TTC549 (cell line): ENCODE results near the gene PHC3.
"Not testable (repeated sequence)": the region's sequence is repeated elsewhere in the genome, so short reads cannot be mapped to it uniquely, and the experiment has no call there.

Experiments used
- FAIRE-seq: peaks from 2 replicates; lab custom pipeline; 2012; peaks lifted over from hg19 to GRCh38; lab: Jason Lieb, UNC

Gene PHC3

DNA sequence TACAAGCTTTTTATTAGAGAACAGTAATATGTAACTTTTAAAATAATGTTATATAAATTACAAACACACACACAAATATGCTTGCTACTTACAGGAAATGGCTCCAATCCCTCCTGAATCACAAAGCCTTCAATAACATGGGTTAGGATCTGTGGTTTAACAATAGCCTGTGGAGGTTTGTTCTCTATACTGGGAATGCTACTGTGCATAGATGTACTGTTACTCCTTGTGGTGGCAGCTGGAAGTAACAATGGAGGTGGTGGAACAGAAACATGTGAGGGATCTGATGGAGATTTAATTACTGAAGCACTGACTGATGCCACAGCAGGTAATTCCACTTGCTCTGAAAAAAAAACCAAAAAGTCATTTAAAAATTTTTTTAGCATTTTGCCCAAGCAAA, 64.4 kb downstream of the PHC3 start:
- FAIRE-seq: no peak

GRCh38 chr3:170114165-170114564, 67.4 kb downstream of the PHC3 start:
- not testable (repeated sequence) for FAIRE-seq

- FAIRE-seq: no peak
Measured at GRCh38 chr3:170111147-170111771, 70.3 kb downstream of the PHC3 start.

DNA sequence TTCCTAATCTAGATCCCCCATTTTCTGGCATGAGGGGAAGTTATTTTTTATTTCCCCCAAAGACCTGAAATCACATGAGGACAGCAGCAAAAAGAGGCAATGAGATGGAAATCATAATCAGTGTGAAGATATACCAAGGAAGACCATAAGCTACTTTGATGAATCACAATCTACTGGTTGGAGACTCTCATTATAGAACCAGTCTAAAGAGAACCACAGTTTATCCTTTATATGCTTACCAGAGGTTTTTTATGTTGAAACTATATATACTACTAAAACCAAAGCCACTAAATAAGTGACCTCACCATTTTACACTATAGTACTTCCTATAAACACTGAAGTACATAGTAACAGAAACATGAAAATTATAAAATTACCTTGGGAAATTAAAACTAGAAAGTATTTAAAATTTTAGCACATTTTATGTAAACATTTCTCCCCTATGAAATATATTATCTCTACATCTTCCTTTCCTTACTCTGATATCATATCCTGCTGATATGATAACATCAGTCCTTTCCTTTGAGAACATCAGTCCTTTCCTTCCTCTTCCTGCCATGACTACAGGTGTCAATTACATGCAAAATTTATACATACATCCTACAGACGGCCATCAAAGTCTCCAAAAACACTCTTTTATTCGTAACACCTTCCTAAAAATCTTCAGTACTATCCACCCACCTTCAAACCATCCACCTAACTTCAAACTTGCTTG, 71.8 kb downstream of the PHC3 start:
- FAIRE-seq: no peak

- FAIRE-seq: no peak
Measured at GRCh38 chr3:170108955-170109354, 72.6 kb downstream of the PHC3 start.

DNA sequence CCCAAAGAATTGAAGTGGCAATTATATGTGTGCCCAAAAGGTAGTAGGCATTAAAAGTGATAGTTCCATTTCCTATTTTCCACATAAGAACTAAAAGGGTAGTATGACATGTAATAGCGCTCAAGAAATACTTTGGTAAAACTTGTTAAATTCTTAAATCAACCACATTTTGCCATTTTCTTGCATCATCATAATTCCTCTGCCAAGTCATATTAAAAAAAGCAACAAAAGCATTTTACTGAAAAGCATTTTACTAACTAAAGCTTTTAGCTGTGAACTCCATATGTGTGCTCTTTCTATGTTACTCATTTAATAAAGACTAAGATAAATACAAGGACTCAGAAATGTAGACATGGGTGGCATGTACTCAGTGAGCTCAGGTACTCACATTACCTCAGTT, 73.6 kb downstream of the PHC3 start:
- no peak for FAIRE-seq

DNA sequence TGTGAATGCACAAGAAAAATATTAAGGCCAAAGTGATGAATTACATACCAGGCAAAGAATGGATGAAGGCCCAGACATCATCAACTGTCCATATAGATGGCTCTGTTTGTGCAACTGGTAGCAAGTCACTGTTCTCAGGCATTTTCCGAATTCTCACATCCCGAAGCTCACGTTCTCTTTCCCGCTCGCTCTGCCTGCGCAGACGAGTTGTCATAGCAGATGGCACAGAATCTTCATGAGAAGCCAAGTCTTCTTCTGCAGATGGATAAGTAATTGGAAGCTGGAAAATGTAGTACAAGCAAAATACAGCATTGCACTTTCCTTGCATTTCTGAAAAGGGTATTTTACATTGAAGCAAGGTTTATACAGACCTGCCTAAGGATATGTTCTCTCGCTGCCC, 79.1 kb downstream of the PHC3 start:
- FAIRE-seq: no peak

DNA sequence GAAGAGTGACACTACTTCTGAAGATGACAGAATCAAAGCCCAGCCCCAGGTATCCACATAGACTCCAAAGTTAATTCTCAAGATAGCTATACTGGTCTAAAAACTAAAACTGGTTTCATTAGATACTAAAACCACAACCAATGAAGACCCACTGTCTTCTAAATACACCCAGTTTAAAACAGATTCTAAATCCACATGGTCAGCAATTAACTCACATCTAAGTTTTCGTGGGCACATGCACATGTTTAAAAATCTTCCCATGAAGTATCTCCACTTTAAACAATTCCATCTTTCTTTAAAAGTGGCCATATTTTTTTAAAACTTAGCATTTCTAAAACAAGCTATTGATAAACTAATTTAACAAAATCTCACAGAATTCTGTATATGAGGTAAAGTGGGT, 80.6 kb downstream of the PHC3 start:
- no peak for FAIRE-seq

DNA sequence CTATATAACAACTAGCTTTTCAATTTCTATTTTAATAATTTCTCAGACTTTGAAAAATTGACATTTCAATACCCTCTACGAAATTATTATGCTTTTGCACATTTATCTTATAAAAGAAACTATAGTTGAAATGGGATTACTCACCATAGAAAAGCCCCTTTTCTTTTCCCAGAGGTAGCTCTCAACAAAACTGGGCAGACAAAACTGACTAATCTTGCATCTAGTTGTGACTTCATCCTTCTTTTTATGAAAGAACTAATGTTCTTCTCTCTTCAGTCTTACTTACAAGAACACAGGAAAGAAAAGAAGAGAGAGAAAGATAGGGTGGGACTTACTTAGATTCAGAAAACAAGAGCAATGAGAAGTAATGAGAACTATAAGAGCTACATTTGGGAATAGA, 82.8 kb downstream of the PHC3 start:
- no peak for FAIRE-seq

DNA sequence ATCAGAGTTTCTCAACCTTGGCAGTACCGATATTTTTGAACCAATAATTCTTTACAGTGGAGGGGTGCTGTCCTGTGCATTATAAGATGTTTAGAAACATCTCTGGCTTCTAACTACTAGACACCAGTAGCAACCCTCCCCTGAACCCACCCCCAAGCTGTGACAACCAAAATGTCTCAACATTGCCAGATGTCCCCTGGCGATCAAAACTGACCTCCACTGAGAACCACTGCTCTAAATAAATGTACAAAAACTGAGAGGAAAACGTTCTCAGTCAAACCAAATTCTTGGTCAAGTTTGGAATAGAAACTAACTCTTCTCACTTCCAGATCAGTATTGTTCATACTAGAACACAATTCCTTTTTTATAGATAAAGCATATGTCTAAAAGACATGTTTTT, 85.2 kb downstream of the PHC3 start:
- FAIRE-seq: no peak

DNA sequence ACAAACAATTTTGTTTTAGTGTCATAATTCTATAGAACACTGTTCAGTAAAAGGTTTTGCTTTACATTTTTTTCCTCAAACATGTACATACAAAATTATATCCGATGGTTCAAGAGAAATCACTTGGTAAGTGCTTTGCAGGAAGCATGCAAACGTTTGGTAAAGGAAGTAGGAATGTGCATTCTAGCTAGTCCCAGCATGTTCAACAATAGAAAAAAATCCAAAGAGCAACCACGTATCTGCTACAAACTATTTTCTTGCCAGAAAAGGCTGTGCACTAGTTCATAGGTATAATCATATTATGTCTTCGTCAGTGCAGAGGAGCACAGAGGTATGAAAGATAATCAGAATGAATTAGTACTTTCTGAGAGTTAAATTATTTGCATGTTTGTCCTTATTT, 85.8 kb downstream of the PHC3 start:
- no peak for FAIRE-seq

- FAIRE-seq: no peak
Measured at GRCh38 chr3:170092907-170093306, 88.6 kb downstream of the PHC3 start.

- FAIRE-seq: no peak
Measured at GRCh38 chr3:170090601-170090981, 90.9 kb downstream of the PHC3 start.

- no peak for FAIRE-seq
Measured at GRCh38 chr3:170089862-170090600, 91.5 kb downstream of the PHC3 start.

GRCh38 chr3:170085396-170085795, 96.1 kb downstream of the PHC3 start:
- FAIRE-seq: no peak

DNA sequence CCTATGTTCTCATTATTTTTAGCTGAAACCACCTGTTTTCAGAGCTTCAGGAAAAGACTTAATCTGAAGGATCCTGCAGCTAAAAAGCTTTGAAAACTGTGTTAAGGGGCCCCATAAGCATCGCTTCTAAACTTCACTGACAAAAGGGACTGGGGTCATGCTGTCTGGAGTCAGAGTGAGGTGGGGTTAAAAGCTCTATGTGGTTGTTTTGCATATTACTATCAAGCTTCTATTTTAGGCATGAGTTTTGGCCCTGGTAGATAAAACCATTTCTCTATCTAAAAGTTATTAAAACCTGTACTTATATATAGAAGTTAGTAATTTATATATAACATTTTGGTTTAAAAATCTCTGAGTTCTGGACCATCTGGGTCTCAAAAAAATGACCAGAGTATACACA, 98.2 kb downstream of the PHC3 start:
- no peak for FAIRE-seq

DNA sequence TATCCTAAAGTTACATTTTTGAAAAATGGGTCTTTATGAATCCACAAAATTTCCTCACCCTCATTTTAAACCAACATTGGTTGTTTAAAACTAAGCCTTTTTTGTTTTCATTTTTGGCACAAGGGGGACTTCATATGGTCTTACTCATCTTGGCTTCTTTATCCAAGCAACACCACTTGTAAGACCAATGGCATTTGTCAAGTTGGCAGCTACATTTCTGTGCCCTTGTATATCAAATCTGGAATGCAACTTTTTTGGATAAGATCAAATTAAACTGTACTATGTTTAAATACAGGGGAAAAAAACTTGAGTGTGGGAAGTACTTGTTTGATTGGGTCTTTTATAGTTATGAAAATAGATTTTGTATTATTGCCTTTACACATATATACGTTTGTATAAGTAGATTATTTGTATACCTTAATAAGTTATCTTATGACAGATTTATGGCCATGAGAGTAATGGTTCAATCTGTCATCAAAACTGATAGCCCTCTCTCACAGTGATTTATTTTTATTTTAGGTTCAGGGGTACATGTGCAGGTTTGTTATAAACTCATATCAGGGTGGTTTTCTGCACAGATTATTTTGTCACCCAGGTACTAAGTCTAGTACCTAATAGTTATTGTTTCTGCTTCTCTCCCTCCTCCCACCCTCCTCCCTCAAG, 100.3 kb downstream of the PHC3 start:
- no peak for FAIRE-seq

- no peak for FAIRE-seq
Measured at GRCh38 chr3:170080605-170081004, 100.9 kb downstream of the PHC3 start.

DNA sequence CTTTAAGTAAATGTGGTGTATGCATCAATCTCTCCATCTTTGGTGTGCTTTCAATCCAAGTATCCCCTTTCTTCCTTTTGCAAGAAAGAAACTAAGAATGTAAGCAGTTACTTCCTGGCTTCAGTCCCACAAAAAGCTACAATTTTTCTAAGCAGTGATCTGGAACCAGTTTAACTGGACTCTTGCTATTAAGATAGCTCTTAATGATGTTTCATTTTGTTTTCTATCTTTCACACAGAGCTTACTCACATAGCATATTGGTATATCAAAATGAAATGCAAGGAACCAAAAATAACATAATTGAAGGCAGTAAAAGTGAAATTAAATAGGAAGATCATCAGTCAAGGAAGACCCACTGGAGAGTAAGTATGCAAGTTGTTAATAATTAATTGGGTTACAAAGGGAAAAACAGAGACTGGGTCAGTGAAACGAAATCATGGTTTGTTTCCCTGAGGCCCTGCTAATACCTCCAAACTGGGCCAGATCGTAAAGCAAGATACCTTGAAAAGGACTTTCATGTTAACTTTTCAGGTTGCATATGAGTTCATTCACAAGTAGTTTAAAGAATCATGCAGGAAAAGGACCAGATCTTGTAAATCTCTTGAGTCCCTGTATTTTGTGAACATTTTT, 101.9 kb downstream of the PHC3 start:
- FAIRE-seq: no peak

DNA sequence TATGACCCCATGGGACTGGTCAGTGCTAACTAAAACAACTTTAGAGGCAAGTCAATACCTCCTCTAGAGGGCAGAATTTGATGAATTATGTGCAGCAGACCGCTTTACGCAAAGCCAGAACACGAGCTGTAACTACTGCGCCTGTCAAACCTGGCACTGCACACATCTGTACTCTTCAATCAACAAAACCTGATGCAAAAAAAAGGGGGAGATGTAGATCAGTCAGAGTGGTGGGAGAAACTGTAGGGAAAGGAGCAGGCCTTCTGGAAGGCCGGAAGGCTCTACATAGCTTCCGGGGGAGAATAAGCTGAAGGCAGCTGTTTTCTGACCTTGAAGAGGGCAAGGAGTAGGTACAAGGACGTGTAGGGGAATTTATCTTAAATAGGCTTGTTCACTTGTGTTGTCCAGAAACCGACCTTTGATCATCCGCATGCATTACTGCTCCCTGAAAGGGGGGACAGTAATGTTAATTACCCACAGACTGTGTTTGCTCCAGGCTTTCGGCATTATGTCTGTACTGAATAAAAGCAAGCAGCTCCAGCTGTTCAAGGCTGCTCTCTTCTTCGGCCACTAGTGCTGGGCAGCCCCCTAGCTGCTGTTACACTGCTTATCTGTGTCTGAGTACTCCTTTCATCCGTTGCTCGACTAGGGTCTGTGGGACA, 102.8 kb downstream of the PHC3 start:
- no peak for FAIRE-seq

DNA sequence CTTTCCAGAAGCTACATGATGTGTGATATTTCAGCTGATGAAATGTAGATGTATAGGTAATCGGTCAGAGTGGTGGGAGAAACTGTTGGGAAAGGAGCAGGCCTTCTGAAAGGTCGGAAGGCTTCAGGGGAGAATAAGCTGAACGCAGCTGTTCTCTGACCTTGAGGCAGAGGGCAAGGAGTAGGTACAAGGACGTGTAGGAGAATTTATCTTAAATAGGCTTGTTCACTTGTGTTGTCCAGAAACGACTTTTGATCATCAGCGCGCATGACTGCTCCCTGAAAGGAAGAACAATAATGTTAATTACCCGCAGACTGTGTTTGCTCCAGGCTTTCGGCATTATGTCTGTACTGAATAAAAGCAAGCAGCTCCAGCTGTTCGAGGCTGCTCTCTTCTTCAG, 104.2 kb downstream of the PHC3 start:
- FAIRE-seq: no peak

DNA sequence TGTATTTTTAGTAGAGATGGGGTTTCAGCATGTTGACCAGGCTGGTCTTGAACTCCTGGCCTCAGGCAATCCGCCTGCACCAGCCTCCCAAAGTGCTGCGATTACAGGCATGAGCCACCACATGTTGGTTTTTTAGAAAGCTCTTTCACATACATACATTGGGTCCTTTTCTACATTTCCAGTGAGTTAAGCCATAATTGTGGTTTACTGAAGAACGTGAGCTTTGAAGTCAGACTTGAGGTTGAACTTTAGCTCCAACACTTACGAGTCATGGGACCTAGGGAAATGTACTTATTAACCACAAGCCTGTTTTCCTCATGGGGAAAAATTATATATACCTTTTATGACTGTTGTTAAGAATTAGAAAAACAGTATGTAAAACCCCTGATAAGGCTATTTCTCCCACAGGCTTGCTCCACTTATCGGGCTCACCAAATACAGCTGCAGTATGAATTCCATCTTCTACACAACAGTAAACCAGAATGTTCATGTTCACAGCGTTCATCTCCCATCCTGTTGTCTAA, 104.8 kb downstream of the PHC3 start:
- FAIRE-seq: no peak
